IPS DF 19.7 (cell line): ENCODE data around the gene PSMA4.
"Not testable (repeated sequence)": the region's sequence is repeated elsewhere in the genome, so short reads cannot be mapped to it uniquely, and the experiment has no call there.

Experiments
- DNase-seq: peaks from one replicate; pipeline ENCODE4 v3.0.0-alpha.2; 2013; ENCODE audit warnings: low read depth, low spot score

PSMA4 gene

GRCh38 chr15:78540141-78540870 is at the start of gene PSMA4:
Gene PSMA4 (plus strand): TSS chr15:78540444. CDS start chr15:78541928, 1,484 bp downstream.
- DNase-seq: no peak

GRCh38 chr15:78492872-78493271 is 47.4 kb upstream of the PSMA4 start:
- DNase-seq: no peak

DNA sequence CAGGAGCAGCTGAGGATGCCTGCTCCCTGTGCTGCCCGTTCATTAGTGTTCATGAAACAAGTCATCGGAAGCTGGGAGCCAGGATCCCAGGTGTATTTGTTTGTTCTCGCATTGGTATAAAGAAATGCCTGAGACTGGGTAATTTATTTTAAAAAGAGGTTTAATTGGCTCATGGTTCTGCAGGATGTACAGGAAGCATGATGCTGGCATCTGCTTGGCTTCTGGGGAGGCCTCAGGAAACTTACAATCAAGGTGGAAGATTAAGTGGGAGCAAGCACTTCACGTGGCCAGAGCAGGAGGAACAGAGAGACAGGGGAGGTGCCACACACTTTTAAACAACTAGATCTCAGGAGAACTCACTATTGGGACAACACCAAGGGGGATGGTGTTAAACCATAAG is 38.4 kb upstream of the PSMA4 start:
- DNase-seq: no peak

DNA sequence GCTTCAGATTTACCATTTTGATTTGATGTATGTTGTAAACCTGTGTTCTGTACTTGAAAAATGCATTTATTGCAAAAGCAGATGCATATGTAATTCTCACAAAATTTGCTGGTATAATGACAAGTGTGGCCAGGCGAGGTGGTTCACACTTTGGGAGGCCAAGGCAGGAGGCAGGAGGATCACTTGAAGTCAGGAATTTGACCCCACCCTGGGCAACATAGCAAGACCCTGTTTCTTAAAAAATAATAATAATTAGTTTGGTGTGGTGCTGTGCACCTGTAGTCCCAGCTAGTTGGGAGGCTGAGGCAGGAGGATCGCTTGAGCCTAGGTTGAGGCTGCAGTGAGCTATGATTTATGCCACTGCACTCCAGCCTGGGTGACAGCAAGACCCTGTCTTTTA is 37.6 kb upstream of the PSMA4 start:
- DNase-seq: no peak

DNA sequence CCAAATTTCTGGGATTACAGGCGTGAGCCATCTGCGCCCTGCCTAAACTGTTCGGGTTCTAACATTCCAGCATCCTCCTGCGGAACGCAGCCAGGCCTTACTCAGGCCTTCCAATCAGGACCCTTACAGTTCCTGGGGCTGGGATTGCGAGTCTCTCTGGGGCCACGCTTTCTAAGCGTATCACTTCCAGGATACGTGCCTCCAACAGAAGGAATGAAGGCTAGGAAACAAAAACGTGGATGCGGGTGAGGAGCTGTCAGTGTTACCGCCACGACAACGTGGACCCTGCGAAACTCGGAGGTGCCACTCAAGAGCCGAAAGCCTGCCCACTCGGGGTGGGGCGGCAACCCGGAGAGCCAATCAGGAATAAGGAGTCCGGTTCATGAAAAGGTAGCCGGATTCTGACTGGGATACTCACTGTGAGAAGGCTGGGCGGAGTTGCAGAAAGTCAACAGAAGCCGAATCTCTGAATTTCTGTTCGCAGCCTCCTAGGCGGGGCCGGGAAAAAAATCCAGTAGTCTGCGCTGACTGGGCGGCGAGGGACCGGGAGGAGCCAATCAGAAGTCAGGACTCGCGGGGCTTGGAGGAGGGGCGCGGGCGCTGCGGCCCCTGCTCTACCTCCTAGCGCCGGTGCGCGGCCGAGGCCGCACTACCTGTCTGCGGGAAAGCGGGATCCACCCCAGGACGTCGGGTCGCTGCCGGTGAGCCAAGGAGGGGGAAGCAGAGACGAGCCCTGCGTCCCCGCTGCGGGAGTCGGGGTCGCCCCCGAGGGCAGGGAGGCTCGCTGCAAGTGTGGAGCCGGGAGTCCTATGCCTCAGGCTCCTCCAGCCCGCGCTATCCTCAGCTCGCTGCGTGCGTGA is 33.0 kb upstream of the PSMA4 start, which contains the start of gene HYKK:
Gene HYKK (plus strand): TSS at position 607 of the 860 bp plus-strand sequence. CDS start 5,512 bp downstream, outside the sequence.
- DNase-seq: peak; percentile 96

- no peak for DNase-seq
Observed at GRCh38 chr15:78507831-78508160, 32.4 kb upstream of the PSMA4 start.

DNA sequence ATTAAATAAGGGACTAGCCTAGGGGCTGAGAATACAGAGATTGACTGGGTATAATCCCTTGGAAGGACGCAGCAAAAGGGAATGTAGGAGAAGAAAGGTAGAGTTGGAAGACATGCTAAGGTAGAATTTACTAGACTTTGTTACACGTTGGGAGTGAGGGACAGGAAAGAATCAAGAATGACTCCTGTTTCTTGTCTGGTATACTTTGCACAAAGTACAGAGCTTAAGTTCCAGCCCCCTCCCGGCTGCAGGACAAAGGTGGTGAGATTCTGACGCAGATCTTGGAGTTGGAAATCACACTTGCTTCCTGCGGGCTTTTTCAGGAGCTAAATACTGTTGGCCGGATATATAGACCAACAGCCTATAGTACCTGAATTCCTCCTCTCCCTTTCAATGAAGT is 32.0 kb upstream of the PSMA4 start:
- no peak for DNase-seq

DNA sequence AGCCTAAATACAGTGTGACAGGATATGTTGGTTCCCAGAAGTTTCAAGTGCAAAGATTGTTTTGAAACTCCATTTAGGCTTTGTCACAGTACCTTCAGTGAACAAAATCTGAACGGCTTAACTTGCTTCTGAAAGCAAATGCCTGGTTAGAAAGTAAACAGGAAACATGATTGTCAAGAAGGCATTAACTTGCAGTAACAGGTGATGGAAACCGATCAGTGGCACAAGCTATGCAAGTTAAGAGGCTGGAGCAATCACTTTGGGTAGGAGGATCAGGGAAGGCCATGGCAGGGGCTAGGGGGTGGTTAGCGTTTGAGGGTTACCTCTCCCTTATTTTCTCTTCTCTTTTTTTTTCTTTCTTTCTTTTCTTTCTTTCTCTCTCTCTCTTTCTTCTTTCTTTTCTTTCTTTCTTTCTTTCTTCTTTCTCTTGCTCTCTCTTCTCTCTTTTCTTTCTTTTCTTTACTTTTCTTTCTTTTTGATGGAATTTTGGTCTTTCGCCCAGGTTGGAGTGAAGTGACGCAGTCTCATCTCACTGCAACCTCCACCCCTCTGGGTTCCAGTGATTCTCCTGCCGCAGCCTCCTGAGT is 30.4 kb upstream of the PSMA4 start:
- DNase-seq: no peak

DNA sequence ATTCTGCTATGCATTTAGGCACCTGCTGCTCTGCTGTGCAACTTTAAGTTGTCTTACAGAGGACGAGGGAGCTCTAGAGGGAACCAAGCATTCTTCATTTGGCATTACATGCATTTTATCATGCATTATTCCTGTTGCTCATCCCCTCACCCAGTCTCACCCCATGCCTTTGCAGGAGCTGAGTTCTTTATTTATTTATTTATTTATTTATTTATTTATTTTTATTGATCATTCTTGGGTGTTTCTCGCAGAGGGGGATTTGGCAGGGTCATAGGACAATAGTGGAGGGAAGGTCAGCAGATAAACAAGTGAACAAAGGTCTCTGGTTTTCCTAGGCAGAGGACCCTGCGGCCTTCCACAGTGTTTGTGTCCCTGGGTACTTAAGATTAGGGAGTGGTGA is 20.2 kb upstream of the PSMA4 start:
- DNase-seq: not testable (repeated sequence)

- DNase-seq: no peak
Observed at GRCh38 chr15:78524230-78524629, 16.0 kb upstream of the PSMA4 start.

- no peak for DNase-seq
Observed at GRCh38 chr15:78527325-78527724, 12.9 kb upstream of the PSMA4 start.

DNA sequence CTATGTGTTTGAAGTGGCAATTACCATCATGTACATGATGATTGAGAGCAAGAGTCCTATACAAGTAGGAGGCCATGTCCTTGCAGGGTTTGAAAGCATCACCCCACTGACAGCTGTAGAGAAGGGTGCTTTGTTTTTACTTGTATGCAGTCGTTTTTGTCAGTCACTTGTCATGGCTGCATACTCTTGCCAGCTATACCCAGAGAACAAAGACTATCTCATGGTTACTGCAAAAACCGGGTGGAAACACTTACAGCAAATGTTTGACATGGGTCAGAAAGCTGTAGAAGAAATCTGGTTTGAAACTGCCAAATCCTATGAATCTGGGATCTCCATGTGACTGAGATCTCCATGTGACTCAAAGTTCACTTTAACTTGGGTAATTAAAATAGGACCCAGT is 6.9 kb upstream of the PSMA4 start:
- DNase-seq: no peak

- no peak for DNase-seq
Observed at GRCh38 chr15:78536134-78536533, 4.1 kb upstream of the PSMA4 start.

DNA sequence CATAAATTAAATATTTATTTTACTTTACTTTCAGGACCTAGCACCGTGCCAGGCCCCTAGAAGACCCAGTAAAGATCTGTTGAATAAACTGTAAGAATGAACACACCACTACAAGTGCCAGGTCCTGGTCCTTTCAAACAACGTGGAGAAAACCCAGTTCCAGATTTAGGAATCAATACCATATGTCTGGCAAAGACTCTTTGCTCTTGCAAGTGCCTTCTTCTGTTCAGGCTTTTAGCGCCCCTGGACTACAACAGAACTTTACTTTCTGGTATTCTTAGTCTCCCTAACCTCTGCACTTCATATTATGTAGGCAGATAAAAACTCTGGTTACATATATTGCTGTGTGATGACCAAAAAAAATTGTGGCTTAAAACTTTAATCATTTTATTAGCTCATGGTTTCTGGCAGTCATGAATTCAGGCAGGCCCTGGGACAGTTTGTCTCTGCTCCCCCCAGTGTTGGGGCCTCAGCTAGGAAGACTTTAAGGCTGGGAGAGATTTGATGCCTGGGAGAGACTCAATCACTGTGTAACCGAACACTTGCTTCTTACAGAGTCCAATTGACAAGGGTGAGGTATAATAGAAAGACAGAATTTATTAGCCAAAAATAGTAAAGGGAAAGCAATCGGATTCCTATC is 2.9 kb upstream of the PSMA4 start:
- DNase-seq: no peak

DNA sequence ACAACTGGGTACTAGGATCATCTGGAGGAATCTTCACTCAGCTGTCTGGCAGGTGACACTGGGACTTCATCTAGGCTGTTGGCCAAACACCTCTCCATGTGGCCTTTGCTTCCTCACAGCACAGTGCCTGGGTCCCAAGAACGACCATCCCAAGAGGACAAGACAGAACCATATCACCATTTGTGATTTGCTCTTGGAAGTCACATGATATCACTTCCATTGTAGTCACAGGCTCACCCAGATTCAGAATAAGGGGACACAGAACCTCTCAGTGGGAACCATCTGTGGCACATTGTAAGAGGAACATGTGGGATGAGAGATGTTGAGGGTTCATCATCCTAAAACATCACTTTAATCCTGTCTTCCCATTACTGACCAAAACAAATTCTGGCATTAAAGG is 1.9 kb upstream of the PSMA4 start:
- DNase-seq: no peak

DNA sequence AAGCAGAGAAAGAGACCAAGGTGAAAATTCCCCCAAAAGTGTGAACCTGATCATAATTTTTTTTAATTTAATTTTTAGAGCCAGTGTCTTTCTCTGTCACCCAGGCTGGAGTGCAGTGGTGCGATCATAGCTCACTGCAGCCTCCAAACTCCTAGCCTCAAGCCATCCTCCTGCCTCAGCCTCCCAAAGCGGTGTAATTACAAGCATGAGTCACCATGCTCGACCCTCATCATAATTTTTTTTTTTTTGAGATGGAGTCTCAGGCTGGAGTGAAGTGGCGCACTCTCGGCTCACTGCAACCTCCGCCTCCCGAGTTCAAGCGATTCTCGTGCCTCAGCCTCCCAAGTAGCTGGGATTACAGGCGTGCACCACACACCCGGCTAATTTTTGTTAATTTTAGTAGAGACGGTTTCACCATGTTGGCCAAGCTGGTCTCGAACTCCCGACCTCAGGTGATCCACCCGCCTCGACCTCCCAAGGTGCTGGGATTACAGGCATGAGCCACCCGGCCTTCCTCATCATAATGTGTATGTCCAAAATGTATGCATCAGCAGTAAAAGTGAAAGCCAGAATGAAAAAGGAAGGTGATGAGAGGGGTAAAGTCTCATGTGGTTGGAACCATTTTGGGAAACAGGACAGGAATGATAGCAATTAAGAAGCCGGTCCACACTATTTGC is 642 bp upstream of the PSMA4 start:
- not testable (repeated sequence) for DNase-seq

DNA sequence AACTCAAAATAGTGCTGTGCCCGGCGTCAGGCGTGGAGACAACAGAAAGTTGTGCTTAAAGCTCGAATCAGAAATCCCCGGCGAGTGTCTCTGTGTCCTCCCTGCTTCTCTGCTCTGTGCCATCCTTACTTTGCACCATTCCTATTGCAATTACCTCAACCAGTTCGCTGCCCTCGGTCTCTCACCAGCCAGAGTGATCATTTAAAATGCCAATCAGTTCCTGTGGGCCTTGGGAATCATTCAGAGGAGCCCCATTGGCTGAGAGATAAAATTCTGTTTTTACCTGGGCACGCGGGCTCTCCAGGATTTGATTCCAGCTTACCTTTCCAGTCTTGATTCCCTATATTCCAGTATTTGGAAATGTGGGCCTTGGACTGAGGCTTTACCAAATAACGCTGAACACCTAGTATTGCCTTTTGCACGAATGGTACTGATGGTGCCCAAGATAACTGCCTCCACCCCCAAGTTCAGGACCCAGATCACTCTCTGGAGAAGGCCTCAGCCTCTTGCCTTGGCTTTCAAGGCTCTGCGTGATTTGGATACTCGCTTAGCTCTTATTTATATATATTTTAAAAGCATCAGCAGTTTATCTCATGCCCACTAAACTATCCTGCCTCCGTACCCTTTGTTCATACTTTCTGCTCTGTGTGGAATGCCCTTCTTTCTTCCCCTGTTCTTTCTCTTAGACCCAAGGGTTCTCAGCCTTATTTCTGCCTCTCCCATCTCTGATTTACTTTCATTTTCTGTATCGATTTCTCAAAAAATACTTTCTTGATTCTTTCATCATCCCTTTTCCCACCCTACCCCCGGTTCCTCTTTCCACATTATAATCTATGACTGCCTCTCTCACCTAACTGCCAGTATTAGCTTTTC is 863 bp downstream of the PSMA4 start:
- DNase-seq: no peak

DNA sequence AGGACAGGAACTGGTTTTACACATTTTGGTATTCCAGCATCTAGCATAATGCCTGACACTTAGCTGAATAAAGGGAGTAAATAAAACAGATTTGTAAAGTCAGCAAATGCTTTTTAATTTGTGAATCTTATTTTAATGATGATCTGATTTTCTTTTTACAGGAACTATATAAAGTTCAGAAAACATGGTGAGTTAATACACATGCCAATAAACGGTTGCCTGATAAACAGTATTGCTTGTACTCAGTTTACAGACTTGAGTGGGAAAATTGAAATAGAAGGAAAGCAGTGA is 1.4 kb downstream of the PSMA4 start:
- DNase-seq: no peak

GRCh38 chr15:78542647-78543046 is 2.4 kb downstream of the PSMA4 start:
- no peak for DNase-seq

GRCh38 chr15:78550194-78550593 is 9.9 kb downstream of the PSMA4 start:
- DNase-seq: no peak

GRCh38 chr15:78550815-78551214 is 10.6 kb downstream of the PSMA4 start:
- DNase-seq: no peak
